ENCODE results near the gene PDE4D. TPM values are rescaled to one million over a fixed set of nuclear protein-coding genes. Genes with fewer than 3 reads are reported as not detected.

PDE4D gene
- total RNA-seq, 1 experiment from 2014 or later = 6.3 TPM

GRCh38 chr5:59037041-59037440 is 856.5 kb downstream of the PDE4D start:
- no peak for DNase-seq (ENCODE audit: low read depth in 1 of 2, low spot score in 2 of 2)
- Histone ChIP-seq H3K4me3 (no peak overlapping the region), H3K27ac (peak overlapping the region; percentile 55; the same call in 1 of the 2 replicates), H3K36me3 (no peaks in the 10 kb centered on the region), H3K4me1 (replicated peaks) (peaks cover 39% of the 10 kb centered on the region), H3K27me3 (replicated peaks) (0 out of 2 replicates have a peak, but pooled peaks cover 4% of the 10 kb centered on the region), H3K9me3 (replicated peaks) (no peaks in the 10 kb centered on the region)

DNA sequence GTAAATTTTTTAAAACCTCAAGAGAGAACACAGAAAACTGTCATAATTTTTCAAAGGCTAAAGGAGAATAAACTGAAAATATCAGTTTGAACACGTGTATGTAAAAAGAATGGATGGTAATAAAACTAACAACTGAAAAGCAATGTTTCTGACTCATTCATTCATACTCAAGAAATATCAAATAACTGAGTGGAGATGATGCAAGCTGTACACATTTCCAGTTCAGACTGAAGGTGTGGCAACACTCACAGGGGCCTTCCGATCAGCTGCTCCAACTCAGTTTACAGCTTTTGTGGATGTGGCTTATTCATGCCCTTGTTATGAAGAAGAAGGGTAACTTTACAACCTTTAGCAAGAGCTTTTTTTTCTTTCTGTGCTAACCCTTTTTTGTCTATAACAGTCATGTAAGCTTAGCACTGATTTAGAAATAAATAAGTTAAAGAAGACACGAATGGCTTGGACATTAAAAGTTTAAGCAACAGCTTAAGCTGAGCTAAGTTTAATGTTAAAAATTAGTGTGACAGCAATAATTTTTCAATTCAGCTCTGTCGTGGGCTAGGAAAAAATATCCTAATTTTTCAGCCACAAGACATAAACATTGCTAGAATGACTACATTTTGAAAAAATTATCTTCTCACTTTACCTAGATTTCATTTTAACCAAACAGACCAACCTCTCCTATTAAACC is 857.1 kb downstream of the PDE4D start:
- Histone ChIP-seq H3K4me3 (no peak overlapping the region), H3K4me1 (replicated peaks) (peaks cover 34% of the 10 kb centered on the region), H3K36me3 (no peaks in the 10 kb centered on the region), H3K27ac (peak overlapping the region; percentile 55), H3K9me3 (replicated peaks) (no peaks in the 10 kb centered on the region), H3K27me3 (replicated peaks) (0 out of 2 replicates have a peak, but pooled peaks cover 4% of the 10 kb centered on the region)
- peak in 1 of 2 experiments; percentile 54 for DNase-seq (ENCODE audit: low read depth in 1 of 2, low spot score in 2 of 2)

- no peaks in the 10 kb centered on the region for H3K9me3 ChIP-seq (replicated peaks)
- peaks cover 34% of the 10 kb centered on the region for H3K4me1 ChIP-seq (replicated peaks)
- peak overlapping the region; percentile 55 for H3K27ac ChIP-seq
- no peak for DNase-seq (ENCODE audit: low read depth in 1 of 2, low spot score in 2 of 2)
- H3K27me3 ChIP-seq (replicated peaks) = 0 out of 2 replicates have a peak, but pooled peaks cover 4% of the 10 kb centered on the region
- no peaks in the 10 kb centered on the region for H3K36me3 ChIP-seq
- no peak overlapping the region for H3K4me3 ChIP-seq
Measured at GRCh38 chr5:59035681-59036080, 857.8 kb downstream of the PDE4D start.

GRCh38 chr5:59034498-59035186 is 858.9 kb downstream of the PDE4D start:
- H3K4me3 ChIP-seq = no peak overlapping the region
- no peaks in the 10 kb centered on the region for H3K36me3 ChIP-seq
- H3K9me3 ChIP-seq (replicated peaks) = no peaks in the 10 kb centered on the region
- peak in 1 of 2 experiments; percentile 25 for DNase-seq (ENCODE audit: low read depth in 1 of 2, low spot score in 2 of 2)
- no peaks in the 10 kb centered on the region for H3K27me3 ChIP-seq (replicated peaks)
- peaks cover 28% of the 10 kb centered on the region for H3K4me1 ChIP-seq (replicated peaks)
- no peak overlapping the region for H3K27ac ChIP-seq

DNA sequence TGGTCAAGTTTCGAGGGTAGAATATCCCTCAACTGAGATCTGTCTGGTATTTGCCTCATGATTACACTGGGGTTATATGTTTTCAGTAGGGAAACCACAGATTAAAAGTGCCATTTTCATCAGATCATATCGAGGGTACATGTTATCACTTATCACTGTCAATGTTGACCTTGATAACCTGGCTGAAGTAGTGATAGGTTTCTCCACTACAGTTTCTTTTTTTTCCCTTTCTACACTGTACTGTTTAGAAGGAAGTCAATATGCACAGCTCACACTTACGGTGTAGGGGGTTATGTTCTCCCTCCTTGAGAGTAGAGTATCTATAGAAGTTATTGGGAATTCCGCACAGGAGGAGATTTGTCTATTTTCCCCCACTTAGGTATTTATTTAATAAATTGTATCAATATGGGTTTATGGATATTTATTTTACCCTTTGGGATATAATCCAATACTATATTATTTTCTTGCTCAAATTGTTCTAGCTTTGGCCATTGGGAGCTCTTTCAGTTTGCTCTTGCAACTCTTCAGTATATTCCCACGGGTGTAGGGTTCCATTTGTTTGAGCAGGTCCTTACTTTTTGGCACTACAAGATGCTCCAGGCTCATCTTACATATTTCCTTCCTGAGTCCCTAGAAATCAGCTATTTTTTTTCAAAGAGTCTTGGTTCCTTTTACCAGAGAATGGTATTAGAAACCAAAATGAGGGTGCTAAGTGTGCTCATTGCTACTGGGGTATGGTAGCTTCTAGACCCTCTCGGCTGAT is 866.2 kb downstream of the PDE4D start:
- Histone ChIP-seq H3K36me3 (no peaks in the 10 kb centered on the region), H3K4me1 (replicated peaks) (no peaks in the 10 kb centered on the region), H3K4me3 (no peak overlapping the region), H3K27ac (no peak overlapping the region), H3K27me3 (replicated peaks) (no peaks in the 10 kb centered on the region), H3K9me3 (replicated peaks) (no peaks in the 10 kb centered on the region)
- no peak for DNase-seq (ENCODE audit: low read depth in 1 of 2, low spot score in 2 of 2)

- H3K27ac ChIP-seq = no peak overlapping the region
- peaks cover 8% of the 10 kb centered on the region for H3K4me1 ChIP-seq (replicated peaks)
- no peaks in the 10 kb centered on the region for H3K9me3 ChIP-seq (replicated peaks)
- H3K36me3 ChIP-seq = no peaks in the 10 kb centered on the region
- H3K4me3 ChIP-seq = no peak overlapping the region
- H3K27me3 ChIP-seq (replicated peaks) = no peaks in the 10 kb centered on the region
- DNase-seq (ENCODE audit: low read depth in 1 of 2, low spot score in 2 of 2) = no peak
Measured at GRCh38 chr5:59025734-59026133, 867.8 kb downstream of the PDE4D start.

DNA sequence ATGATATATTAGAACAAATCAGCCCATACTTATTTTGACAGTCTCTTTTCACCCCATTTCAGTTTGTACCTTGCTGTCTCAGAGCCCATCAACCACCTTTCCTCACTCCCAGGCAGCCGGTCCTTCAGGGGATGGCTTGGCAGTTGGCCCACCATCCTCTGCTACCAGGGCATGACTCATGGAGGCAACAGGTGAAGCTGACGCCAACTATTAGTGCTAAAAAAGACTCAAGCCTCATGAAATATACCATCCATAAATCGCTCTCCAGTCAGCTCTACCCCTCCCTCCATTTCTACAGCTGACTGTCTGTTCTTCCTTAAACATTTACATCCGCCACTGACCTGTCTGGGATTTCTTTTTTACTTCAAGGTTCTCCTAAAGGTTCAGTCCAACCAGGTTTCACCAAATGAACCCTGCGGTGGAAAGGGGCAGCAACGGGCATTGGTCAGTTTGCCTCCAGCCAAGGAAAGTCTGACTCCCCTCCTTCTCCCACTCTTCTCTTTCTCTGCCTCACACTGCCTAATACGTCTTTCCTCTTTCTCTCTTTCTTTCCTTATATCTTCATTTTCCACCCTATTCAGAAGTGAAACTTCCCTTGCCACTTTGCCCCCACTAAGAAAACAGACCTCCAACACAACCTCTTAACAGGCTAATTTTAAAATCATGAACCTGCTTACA is 871.5 kb downstream of the PDE4D start:
- H3K27ac ChIP-seq = no peak overlapping the region
- H3K36me3 ChIP-seq = no peaks in the 10 kb centered on the region
- no peaks in the 10 kb centered on the region for H3K27me3 ChIP-seq (replicated peaks)
- no peaks in the 10 kb centered on the region for H3K9me3 ChIP-seq (replicated peaks)
- H3K4me1 ChIP-seq (replicated peaks) = peaks cover 8% of the 10 kb centered on the region
- DNase-seq (ENCODE audit: low read depth in 1 of 2, low spot score in 2 of 2) = no peak
- H3K4me3 ChIP-seq = no peak overlapping the region

- Histone ChIP-seq H3K4me1 (replicated peaks) (peaks cover 8% of the 10 kb centered on the region), H3K27me3 (replicated peaks) (no peaks in the 10 kb centered on the region), H3K36me3 (no peaks in the 10 kb centered on the region), H3K4me3 (no peak overlapping the region), H3K27ac (no peak overlapping the region), H3K9me3 (replicated peaks) (no peaks in the 10 kb centered on the region; the same call in 1 of the 2 replicates)
- DNase-seq (ENCODE audit: low read depth in 1 of 2, low spot score in 2 of 2) = no peak
Measured at GRCh38 chr5:59021286-59021673, 872.2 kb downstream of the PDE4D start.

DNA sequence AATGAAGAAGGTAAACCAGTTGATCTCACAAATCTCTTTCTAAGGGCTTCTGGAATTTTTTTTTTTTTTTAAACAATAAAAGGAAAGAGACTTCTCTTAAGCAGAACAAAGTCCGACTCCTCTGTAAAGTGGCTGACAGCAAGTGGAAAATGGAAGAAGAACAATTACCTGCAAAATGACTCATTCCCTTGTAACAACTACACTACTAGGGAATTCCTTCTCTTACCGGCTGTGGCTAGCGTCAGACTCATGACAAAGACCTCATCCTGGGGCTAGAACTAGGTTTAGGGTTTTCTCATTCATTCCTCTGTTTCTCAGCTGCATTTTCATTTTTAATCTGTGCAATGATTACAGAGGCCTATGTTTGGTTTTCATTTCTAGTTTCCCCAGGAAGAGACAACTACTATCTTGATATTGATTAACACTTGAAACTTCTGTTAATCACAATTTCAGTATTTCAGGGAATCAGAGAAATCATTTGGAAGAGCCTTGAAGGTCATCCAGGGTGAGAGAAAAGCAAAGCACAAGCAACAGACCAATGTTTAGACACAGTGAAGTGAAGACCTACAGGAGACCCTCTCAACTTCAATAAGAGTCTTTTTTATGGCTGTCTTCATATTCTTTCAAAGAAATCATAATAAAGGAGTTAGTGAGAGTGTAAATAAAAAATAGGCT is 872.8 kb downstream of the PDE4D start:
- no peak overlapping the region for H3K27ac ChIP-seq
- no peaks in the 10 kb centered on the region; the same call in 1 of the 2 replicates for H3K9me3 ChIP-seq (replicated peaks)
- no peaks in the 10 kb centered on the region for H3K27me3 ChIP-seq (replicated peaks)
- no peak overlapping the region for H3K4me3 ChIP-seq
- H3K36me3 ChIP-seq = no peaks in the 10 kb centered on the region
- peaks cover 8% of the 10 kb centered on the region for H3K4me1 ChIP-seq (replicated peaks)
- no peak for DNase-seq (ENCODE audit: low read depth in 1 of 2, low spot score in 2 of 2)

DNA sequence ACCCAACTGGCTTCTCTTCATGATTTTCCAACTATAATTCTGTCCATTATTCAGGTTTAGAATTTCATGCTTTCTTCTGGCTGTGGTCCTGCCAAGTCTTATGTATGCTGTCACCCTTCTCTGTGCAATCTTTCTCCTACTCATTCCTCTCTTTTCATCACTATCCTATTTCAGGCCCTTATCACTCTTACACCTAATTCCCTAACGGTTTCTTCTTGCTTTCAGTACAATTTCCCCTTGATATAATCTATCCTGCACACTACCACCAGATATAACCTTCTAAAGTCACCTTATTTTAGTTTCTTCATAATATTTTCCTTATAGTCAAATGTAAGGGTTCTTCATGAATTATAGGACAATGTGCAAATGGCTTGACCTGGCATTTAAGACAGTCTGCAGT is 874.4 kb downstream of the PDE4D start:
- H3K4me1 ChIP-seq (replicated peaks) = peaks cover 8% of the 10 kb centered on the region
- H3K36me3 ChIP-seq = no peaks in the 10 kb centered on the region
- DNase-seq (ENCODE audit: low read depth in 1 of 2, low spot score in 2 of 2) = no peak
- H3K9me3 ChIP-seq (replicated peaks) = no peaks in the 10 kb centered on the region; the same call in 1 of the 2 replicates
- no peak overlapping the region for H3K4me3 ChIP-seq
- no peaks in the 10 kb centered on the region for H3K27me3 ChIP-seq (replicated peaks)
- H3K27ac ChIP-seq = no peak overlapping the region

DNA sequence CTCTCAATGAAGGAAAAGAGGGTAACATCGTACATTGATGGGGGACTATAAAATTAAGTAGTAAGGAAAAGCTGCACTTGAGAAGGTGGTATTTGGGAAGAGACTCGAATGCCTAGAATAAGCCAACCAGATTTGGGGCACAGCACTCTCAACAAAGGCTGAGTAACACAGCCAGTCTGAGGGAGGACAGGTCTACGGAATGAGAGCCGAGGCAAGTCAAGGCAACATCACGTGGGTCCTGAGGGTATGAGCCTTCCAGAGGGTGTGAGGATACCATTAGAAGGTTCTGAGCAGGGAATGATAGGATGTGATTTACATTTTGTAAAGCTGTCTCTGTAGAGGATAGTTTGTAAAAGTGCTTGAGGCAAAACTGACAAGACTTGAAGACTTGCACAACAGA is 876.6 kb downstream of the PDE4D start:
- Histone ChIP-seq H3K4me3 (no peak overlapping the region), H3K4me1 (replicated peaks) (peaks cover 8% of the 10 kb centered on the region), H3K27ac (no peak overlapping the region)

DNA sequence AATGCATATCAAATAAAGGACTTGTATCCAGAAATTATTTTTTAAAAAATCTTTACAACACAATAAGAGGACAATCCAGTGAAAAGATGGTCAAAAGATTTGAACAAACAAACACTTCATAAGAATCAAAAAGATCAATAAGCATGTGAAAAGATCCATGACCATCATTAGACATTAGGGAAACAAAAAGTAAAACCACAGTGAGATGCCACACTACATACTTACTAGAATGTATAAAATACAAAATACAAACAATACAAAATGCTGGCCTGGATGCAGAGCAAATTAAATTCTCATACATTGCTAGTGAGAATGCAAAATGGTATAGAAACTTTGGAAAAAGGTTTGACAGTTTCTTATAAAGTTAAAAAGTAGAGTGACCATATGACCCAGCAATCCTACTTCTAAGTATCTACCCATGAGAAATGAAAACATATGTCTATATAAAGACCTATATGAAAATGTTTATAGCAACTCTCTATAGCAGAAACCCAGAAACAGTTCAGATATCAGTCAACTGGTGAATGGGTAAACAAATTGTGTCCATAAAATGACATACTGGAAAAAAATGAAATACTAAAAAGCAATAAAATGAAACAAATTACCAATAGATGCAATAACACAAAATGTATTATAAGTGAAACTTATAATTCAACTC is 884.6 kb downstream of the PDE4D start:
- Histone ChIP-seq H3K36me3 (no peaks in the 10 kb centered on the region), H3K4me1 (replicated peaks) (no peaks in the 10 kb centered on the region), H3K27me3 (replicated peaks) (no peaks in the 10 kb centered on the region), H3K4me3 (no peak overlapping the region), H3K9me3 (replicated peaks) (no peaks in the 10 kb centered on the region), H3K27ac (no peak overlapping the region)
- DNase-seq (ENCODE audit: low read depth in 1 of 2, low spot score in 2 of 2) = no peak

More for the DNA sequence above, 876.6 kb downstream of the PDE4D start:
- Histone ChIP-seq H3K27me3 (replicated peaks) (no peaks in the 10 kb centered on the region), H3K9me3 (replicated peaks) (no peaks in the 10 kb centered on the region; the same call in 1 of the 2 replicates), H3K36me3 (no peaks in the 10 kb centered on the region)
- DNase-seq (ENCODE audit: low read depth in 1 of 2, low spot score in 2 of 2) = no peak

All from SJSA1 (cell line).